Amniotic stem cell (primary cell): Measurements from ENCODE around the gene FLT3.

Source experiments
- DNase-seq: peaks from one replicate; lab custom pipeline; 2025; lab: John Stamatoyannopoulos, UW

FLT3 gene

DNA sequence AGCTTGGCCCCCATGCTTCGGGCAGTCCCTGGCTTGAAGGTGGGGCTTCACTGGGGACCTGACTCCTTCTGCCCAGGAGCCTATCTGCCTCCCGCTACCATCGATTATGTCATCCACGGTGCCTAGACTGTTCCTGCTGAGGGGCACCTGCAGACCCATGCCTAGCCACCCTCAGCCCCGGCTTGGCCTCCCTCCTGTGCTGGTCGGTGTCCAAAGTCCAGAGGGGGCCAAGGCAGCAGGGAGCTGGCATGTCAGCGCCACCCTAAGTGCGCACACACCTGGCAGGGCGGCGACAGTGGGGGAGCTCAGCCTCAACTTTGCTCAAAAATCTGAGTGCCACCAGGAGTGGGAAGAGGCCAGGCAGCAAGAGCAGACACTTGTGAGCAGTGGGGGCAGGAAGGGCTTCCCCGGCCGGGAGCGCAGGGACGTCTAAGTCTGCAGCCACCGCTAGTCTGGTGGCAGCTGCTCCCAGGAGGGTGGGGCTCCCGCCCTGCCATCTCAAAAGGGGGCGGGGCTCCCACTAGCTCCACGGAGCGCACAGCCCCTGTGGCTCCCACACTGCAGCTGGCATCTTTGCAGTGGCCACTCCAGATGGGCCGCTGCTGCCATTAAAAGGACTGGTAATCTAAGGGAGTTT, 98.4 kb downstream of the FLT3 start:
- no peak for DNase-seq

DNA sequence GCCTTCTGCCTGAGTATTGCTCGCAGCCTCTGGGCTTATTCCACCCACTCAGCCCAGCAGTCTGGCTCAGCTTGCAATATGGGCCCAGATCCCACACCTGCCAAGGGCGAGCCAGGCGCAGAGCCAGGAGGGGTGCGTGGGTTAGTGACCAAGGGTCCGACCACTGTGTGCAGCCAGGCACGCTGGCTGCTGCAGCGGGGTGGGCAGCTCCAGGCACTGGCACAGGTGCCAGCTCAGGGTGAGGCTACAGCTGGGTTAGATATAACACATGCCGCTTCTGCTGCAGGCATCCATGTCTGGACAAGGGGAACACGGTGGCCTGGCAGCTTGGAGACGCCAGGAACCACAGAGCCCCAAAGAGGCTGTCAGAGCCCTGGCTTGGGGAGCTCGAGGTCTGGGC, 99.3 kb downstream of the FLT3 start:
- no peak for DNase-seq

DNA sequence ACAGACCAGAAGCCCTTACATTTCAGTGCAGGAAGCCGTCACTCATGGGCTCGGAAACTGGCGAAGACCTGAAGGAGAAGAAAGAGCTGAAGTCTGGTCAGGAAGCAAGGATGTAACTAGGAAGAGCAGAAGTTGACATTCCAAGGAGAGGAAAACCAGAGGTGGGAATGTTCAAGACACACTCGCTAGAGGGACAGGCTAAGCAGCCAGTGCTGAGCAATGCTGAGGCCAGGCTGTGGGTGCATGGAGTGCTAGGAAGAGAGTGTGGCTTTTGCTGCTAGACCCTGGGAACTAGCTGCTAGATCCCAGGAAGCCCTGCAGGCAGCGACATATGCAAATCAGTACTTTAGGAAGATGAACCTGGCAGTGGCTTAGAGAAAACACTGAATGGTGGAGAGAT, 99.8 kb downstream of the FLT3 start:
- DNase-seq, result no peak

DNA sequence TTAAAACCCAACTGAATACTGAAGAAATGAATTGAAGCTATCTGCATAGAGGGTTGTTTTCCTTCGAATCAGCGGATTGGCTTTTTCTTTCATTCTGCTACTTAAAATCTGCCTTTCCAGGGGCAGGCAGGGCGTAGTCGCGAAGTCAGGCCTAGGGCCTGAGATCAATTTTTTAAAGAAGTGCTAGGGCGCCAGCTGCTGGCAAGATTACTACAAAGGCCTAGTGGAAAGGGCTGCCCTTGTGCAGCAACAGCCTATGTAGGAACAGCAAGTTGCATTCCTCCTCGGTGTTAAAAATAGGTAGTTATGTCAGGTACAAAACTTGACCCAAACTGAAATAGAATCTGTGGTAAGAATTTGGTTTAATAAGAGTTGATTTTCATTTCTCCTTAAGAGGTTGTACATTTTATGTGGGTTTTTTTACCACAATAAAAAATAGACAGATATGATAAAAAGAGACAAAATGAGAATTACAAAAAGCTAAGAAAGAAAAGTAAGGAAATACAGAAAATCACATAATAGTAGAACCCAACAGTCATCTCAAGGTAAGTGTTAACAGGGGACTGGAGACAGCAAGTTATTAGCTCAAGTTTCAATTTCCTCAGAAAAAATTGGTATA, 102.4 kb downstream of the FLT3 start:
- DNase-seq, result no peak

DNA sequence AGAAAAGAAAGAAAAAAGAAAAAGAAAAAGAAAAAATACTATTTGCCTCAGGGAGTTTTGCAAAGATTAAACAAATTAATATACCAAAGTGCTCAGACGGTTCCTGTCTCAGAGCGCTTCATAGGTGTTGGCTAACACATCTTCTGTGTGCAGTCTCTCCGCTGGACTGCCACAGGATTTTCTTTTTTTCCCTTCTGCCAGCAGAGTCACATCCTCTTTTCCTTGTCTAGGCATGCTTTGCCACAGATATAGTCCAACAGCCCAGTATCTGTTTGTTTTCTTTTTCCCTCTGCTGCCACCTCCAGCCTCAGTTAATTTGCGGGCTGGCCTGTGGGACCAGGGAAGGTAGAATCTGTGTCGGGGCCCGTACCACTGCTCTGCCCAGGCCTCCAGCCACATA, 108.5 kb downstream of the FLT3 start:
- DNase-seq, result no peak

DNA sequence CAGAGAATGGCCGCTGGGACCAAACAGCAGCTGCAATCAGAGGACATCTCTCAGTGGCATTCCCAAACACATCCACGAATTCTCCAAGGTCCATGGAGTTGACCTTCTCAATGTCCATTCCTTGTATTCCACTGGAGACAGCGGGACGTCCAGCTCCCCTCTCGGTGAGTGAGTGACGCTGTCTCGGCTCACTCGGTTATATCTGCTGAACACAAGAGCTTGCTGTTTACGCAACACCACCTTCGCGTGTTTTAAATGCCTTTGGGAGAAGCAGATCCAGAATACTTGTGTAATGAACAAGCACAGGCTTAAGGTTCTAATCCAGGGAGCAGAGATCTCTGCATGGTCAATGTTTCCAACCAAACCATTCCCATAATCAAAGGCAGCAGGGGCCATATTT, 111.9 kb downstream of the FLT3 start, which contains the start of gene URAD:
URAD (minus strand) TSS at position 174 of the 400 bp plus-strand sequence; CDS start at position 118, 56 bp downstream.
- no peak for DNase-seq

DNA sequence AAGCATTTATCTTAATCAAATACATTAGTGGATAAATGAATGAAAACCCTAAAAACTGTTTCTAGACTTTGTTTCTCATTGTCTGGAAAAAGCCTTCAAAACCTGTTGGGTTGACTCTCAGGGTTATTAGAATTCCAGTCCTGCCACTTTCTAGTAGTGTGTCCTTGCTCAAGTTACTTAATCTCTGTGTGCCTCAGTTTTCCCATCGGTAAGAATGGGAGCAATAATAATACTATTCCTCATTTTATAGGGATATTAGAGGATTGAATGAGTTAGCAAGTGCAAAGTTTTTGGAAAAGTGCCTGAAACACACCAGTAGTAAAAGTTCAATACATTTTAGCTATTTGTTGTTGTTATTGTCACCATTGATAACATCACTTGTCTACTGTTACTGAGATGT, 114.8 kb downstream of the FLT3 start:
- DNase-seq, result no peak

DNA sequence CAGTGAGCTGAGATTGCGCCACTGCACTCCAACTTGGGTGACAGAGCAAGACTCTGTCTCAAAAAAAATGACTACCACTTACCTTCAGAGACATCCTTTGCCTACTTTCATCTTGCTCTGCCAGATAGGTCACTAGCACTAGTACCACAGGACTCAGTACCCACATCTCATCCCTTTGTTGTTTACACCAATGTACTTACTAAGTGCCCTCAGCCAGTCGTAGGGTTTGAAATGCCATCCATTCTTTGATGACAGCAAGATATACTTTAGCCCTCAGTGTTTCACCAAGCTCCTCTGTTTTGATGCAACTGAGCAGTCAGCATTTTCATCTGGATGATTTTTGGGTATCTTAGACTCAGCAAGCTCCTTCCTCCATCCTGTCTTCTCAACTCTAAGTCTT, 118.0 kb downstream of the FLT3 start:
- DNase-seq, result no peak

DNA sequence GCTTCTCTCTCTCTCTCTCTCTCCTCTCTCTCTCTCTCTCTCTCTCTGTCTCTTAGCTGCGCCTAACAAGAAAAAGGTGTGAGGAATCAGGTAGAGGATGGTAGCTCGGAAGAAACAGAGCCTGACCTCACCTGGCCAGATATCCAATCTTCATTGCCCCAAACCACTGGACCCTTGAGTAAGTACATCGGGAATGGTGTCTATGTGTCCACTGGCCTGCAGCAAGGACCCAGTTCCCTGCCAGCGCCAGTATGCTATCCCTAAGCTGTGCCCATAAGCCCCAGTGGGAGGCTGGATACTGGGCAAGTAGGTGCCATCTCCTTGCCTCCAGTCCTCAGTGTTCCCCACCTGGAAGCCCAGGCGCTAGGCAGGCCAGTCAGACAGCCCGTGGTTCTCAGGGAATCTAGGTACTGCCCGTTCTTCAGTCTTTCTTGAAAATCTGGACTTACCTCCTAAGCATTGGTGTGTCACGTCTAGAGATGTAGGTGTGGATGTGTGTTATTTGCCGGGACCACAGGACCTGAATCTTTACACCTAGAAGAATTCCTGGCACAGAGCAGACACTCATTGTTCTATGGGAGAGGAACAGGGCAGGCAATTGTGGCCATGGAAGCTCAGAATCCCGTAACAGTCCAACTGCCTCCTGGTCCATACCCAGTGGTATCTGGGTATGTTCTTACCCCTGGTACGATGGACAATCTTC, 119.2 kb downstream of the FLT3 start:
- no peak for DNase-seq

DNA sequence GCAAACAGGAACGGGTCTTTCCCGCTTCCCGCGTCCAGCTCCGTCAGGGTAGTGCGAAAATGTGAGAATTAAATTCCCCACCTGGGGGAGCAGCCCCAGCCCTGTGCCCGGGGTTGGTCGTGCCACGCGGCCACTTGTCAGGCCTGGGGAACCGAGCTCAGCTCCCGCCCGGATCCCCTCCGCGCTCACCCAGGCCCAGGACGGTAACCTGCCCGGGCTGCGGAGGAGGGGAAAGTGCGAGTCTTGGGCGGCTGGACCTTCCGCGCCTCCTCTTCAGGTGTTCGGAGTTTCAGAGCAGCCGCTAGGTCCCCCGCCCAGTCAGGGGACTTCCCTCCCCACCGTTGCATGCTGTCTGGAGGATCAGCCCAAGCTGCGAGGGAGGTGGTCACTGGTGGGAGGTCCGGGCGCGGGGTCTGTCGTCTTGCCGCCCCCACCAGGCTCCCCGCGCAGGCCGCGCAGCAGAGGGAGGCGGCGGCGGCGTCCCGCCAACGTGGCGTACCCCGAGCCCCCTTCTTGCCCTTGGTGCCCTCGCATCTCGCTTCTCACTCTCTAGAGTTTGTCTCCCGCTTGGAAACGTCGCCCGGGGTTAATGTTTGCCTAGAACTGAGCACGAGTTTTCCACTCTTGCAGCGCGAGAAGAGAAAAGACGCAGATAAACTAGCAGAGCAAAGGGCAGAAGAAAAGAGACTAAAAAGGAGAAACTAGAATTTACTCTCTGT, 119.9 kb downstream of the FLT3 start:
- no peak for DNase-seq

DNA sequence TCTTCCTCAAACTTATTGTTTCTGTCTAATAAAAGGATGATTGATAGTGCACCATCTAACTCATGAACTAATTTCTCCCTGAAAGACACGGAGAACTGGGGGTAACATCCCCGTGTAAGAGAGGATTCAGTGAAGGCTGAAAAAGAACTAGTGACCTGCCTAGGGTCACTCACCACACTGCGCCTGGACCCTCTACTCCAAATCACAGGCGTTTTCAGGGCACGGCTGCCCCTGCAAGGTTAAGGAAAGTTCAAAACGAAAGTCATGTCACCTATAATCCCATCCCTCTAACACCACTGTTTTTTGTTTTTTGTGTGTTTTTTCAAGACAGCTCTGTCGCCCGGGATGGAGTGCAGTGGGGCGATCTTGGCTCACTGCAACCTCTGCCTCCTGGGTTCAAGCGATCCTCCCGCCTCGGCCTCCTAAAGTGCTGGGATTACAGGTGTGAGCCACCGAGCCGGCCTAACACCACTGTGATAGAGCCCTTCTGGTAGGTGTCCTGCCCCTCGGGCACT, 120.6 kb downstream of the FLT3 start:
- DNase-seq, result no peak

DNA sequence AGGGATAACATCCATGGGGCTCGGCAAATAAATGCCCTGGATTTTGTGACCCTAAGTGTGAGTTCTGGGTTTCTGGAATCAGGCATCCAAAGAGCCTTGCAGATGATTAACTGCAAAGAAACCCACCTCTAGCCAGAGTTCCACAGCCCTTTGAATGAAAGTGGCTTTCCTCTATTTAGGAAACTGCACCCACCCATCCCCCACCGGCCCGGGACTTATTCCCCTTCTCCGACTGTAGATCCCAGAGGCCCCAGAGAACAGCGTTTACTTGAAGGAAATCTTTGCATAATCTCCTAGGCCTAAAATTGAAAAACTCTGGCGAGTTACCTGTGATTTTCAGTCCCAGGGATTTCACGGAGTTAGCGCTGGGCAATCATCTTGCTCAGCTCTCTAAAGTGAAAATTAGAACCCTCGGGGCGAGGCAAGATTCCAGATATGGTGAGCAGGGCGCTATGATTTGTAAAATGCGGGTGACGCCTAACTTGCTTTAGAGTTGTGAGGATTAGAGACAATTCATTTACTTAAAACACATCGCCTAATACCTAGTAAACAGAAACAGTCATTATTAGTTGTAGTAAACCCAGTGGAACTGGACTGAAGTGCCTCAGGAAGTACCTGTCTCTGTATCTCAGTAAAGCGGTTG, 121.3 kb downstream of the FLT3 start:
- no peak for DNase-seq

DNA sequence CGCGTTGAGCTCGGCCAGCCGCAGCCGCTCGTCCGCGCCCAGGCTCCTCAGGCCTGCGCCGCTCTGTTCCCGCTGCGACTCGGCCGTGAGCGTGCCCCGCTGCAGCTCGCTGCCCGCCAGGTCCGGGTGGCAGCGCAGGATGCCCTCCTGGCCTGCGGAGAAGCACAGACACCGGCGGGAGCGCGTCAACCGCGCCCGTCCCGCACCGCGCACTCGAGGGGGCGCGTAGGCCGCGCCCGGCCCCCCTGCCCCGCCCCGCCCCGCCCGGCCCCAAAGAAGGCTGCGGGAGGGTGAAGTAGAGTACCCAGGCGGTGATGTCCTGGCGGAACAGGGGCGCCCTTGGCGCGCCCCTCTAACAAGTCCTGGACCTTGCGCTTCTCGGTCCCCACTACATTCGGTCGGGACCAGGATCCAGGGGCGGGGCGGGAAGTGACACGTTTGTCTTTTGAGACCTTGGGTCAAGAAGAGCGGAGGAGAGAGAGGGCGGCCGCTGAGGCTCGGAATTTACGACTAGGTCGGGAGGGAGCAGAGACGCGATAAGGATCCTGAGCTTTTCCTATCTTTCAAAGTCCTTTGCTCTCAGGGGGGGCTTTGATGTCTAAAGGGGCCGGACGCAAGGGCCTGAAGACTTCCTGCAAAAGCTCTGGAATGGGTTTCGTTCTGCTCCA, 121.9 kb downstream of the FLT3 start:
- no peak for DNase-seq

DNA sequence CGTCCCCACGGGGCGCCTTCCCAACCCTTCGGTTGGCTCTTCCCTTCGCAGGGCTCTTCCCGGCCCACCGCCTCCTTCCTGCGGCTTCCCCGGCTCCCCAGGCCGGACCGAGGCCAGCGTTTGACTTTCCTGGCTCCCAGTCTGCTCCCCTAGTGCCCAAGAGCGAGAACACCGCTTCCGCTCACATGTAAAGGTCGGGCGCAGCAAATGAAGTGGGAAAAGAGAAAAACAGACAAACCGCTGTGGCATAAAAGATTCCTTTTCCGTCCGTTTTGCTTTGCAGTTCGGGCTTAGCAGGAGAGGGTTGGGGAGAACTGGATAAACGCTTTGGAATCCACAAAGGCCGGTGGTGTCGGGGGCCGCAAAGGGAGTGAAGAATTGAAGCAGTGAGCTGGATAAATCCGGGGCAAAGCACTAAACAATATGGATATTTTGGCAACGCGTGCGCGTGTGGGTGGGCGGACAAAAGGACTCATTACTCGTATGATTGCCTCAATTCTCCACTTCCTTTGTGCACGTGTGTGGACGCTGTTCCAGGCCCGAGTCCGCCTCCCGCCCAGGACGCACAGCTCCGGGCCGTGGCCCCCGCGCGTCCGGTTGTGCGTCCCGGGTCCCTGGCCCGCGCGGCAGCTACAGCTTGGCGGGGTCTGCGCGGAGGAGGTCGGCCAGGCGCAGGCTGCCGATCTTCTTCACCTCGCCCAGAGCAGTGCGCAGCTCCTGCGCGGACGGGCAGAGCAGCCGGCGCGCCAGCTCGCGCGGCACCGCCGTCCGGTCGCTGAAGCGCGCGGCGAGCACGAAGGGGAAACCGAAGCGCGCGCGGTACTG, 122.7 kb downstream of the FLT3 start:
- DNase-seq, result no peak

DNA sequence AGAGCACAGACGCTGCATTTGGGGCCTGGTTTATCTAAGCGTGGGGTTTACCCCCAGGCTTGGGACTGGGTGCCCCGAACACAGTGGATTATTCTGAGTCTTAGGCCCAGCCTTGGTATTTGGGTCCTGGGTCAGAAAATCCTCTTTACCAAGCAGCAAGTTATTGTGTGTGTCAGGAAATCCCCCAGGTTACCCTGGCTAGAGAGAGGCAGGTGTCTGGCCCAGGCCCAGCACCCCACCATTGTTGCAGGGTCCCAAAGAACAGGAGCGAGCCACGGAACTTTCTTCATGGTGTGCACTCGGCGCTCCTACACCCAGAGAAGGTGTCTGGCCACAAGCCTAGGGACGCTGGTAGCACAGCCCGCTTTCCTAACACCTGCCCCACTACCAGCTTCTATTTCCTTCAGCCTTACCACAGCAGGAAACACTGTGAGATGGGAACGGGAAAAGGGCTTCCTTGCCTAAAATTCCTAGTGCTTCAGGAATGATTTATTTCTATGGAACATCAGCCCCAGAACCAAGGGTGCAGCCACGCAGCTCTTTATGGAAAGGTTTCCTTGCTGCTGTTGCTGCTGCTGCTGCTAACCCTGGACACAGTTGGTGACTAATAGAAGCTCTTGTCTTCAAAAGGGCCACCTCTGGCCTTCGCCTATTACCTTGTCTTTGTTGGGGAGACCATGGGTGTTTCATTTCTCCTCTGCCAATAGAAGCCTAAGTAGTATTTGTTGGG, 123.8 kb downstream of the FLT3 start:
- no peak for DNase-seq

DNA sequence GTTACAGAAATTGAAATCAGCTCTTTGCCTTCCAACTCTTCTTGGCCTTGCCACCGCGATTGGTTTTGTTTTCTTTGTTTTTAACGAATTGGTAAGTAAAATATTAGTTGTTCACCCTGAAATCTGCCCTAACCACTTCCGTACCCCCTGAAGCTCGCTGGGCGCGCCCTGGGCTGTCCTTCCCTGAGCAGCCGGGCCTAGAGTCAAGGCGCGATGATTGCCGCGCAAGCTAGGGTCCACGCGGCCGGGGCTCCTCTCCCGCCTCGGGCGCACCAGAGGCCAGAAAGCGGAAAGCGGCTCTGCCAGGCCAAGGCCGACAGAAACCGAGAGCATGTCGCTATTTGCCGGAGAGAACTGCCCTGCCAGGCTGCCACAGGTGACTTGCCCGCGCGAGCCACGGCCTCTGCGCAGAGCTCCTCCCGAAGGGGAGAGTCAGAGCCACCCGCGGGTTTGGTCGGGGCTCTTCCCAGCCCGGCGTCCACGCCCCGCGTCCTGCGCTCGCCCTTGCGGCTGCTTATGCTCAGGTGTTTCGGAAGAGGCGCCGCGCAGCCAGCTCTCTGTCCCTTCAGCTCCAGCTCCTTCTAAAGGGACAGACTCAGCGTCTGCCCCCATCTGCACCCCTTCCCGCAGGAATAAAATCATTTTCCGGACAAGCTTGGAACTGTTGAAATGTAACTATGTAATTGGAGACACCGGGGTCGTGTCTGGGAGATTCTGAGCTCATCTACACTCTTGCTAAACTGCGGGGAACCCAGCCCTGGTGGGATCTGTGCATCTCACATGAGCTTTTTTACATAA, 124.6 kb downstream of the FLT3 start:
- no peak for DNase-seq

DNA sequence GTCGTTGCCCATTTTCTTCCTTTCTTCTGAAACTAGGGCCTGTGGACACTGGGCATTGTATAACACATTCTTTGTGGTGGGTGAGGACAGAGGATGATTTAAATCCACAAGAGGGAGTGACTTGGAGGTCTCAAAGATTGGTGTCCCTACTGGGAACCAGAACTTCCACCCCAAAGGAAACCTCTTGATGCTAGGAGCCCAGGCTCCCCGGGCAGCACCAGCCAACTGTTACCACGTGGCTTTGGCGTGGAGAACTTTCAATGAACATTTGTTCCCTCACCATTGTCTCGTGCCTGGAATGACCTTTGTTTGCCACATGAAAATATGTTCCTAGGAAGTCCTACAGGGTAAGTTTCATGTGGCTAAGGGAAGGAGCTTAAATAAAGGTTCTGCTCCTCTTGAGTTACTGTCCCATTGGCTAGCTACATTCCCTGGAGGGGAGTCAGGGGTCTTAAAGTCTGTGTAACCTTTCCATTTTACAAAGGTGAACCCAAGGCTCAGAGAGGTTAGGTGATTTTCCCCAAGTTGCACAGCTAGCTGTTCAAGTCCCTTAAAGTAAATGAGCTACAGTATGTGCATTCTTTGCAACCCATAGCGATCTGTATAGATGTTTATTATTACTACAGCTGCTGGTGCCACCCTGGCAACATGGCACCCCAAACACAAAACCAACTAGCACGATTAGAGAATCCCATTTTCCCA, 126.3 kb downstream of the FLT3 start:
- DNase-seq, result no peak

DNA sequence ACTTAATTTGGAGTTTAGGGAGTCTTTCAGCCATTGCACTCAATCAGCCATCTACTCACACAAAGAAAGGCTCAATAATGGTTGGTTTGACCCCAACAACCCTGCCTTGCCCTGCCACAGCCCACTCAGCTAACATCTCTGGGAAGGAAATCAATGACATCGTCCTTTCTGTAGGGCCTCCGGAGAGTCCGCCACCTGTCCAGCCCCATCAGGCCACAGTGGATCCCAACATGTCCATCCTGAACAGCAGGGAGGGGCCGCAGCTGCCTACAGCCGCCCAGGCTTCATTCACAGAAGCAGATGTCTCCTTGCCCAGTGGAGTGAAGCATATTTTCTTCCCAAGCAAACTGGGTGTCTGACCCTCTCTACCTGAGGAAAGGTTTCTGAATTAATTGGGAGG, 127.1 kb downstream of the FLT3 start:
- no peak for DNase-seq

DNA sequence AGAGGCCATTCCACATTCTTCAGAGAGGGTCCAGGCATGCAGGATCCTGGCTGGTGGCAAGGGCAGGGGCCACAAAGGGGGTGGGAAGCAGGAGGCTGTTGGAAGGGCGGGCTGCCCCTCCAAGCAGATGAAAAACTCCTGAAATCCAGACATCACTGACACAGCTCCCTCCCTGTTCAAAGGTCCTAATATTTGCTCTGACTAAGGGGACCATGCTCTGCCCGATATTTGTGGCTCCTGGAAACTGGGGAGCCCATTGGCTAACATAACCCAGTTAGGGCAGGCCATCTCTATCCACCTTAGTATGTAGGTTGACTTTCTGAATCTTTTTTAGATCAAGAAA, 127.9 kb downstream of the FLT3 start:
- DNase-seq, result no peak
